Erythroblast (primary cell): ENCODE results near the gene NAPA.

Experiments used
- GATA1 ChIP-seq: IDR thresholded peaks from 2 replicates; pipeline ENCODE4 v1.6.1; 2011; ENCODE audit warnings: low read depth, mild to moderate bottlenecking, control low read depth, low read length, moderate library complexity
- POLR2A ChIP-seq: IDR thresholded peaks from 2 replicates; pipeline ENCODE4 v1.6.1; 2011; ENCODE audit warnings: mild to moderate bottlenecking, low read length

DNA sequence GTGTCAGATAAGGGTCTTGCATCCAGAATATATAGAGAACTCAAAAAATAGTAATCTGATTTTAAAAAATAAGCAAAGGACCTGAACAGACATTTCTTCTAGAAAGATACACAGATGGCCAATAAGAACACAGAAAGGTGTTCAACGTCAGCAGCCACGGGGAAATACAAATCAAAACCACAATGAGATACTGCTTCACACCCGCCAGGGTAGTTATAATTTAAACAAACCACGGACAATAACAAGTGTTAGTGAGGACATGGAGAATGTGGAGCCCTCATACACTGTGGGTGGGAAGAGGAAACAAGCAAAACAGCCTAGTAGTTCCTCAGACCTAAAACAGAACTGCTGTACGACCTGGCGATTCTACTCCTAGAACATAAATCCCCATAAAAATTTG, 26.7 kb upstream of the NAPA start:
- TF ChIP-seq POLR2A (no peak), GATA1 (no peak)
